Osteoblast (primary cell): ENCODE results near the gene TRHDE. TPM values are rescaled to one million over a fixed set of nuclear protein-coding genes. Genes with fewer than 3 reads are reported as not detected.

Source experiments
- DNase-seq: peaks from one replicate; pipeline ENCODE4 v3.0.0; 2011; ENCODE audit warnings: low spot score, mixed read lengths; ENCODE audit not compliant: insufficient read length; ENCODE audit errors: missing footprints
- H2AFZ ChIP-seq: 2 replicates; pipeline ENCODE4 v1.6.0; 2011; ENCODE audit warnings: mild to moderate bottlenecking, low read length
- H3K27ac ChIP-seq: 2 replicates; pipeline ENCODE4 v1.5.1; 2011; ENCODE audit warnings: mild to moderate bottlenecking, low read depth, low read length, moderate library complexity
- H3K27me3 ChIP-seq: 2 replicates; pipeline ENCODE4 v1.6.0; 2012; ENCODE audit warnings: mild to moderate bottlenecking, control low read depth, inconsistent platforms, low read length, moderate library complexity; ENCODE audit not compliant: insufficient read depth
- H3K36me3 ChIP-seq: 2 replicates; pipeline ENCODE4 v1.5.1; 2011; ENCODE audit warnings: mild to moderate bottlenecking, low read length, control low read depth, moderate library complexity; ENCODE audit not compliant: insufficient read depth
- H3K4me1 ChIP-seq: 2 replicates; pipeline ENCODE4 v1.5.1; 2011; ENCODE audit warnings: mild to moderate bottlenecking, low read length, control low read depth, moderate library complexity; ENCODE audit not compliant: insufficient read depth
- H3K4me2 ChIP-seq: 2 replicates; pipeline ENCODE4 v1.6.0; 2011; ENCODE audit warnings: mild to moderate bottlenecking, low read length; ENCODE audit not compliant: insufficient read depth
- H3K4me3 ChIP-seq: fragments of 200-600 bp; sonication (generic); 3 replicates; pipeline ENCODE4 v1.5.1; 2012; ENCODE audit warnings: mild to moderate bottlenecking, low read length, inconsistent platforms; ENCODE audit not compliant: insufficient read depth
- H3K79me2 ChIP-seq: 2 replicates; pipeline ENCODE4 v1.6.0; 2012; ENCODE audit warnings: mild to moderate bottlenecking, low read length, control low read depth, inconsistent platforms; ENCODE audit not compliant: insufficient read depth
- H3K9me3 ChIP-seq: 2 replicates; pipeline ENCODE4 v1.5.1; 2011; ENCODE audit warnings: low read depth, low read length, control low read depth
- H4K20me1 ChIP-seq: 2 replicates; pipeline ENCODE4 v1.6.0; 2012; ENCODE audit warnings: mild to moderate bottlenecking, low read length, control low read depth; ENCODE audit not compliant: insufficient read depth
- CTCF ChIP-seq: IDR thresholded peaks from 2 replicates; pipeline ENCODE4 v1.5.1; 2011; ENCODE audit warnings: mild to moderate bottlenecking, low read depth, low read length, moderate library complexity; ENCODE audit errors: extremely low read depth
- total RNA-seq: library from RNA; depleted of rRNA; stranded (reverse); fragments of >200 nt; gene quantifications from 2 replicates; pipeline ENCODE4 v1.2.3, GENCODE V29; 2012

Gene TRHDE
- total RNA-seq, 1 donor = under 0.01 TPM

DNA sequence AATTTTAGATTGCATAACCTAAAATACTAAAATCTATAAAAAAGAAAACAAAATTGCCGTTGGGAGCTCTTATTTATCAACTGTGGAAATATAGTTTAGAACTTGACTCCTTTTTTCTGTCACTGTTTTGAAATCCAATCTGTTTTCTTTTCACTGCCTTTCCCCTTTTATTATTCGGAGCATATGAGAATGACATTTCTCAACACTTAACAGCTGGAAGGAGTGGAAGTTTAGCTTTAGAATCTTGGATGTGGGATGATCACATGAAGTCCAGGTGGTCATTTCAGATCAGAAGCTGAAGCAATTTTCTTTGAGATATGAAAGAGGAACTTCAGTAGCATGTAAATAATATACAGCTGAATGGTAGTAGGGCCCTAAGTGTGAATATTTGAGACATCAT, 16.7 kb downstream of the TRHDE start:
- DNase-seq = no peak
- Histone ChIP-seq H3K4me2 (no peak overlapping the region), H3K36me3 (no peaks in the 10 kb centered on the region), H3K4me3 (no peak overlapping the region), H3K9me3 (no peaks in the 10 kb centered on the region), H3K4me1 (no peaks in the 10 kb centered on the region), H3K27ac (no peak overlapping the region), H4K20me1 (no peaks in the 10 kb centered on the region), H2AFZ (no peak overlapping the region), H3K27me3 (no peaks in the 10 kb centered on the region), H3K79me2 (no peaks in the 10 kb centered on the region)
- TF ChIP-seq CTCF = no peak

- H3K4me3 ChIP-seq = no peak overlapping the region
- no peak for TF ChIP-seq CTCF
- DNase-seq = no peak
- H2AFZ ChIP-seq = peak overlapping the region; percentile 37
- H3K9me3 ChIP-seq = no peaks in the 10 kb centered on the region
- H3K36me3 ChIP-seq = no peaks in the 10 kb centered on the region
- H4K20me1 ChIP-seq = no peaks in the 10 kb centered on the region
- H3K4me2 ChIP-seq = no peak overlapping the region
- no peaks in the 10 kb centered on the region for H3K27me3 ChIP-seq
- no peaks in the 10 kb centered on the region for H3K79me2 ChIP-seq
- no peak overlapping the region for H3K27ac ChIP-seq
- H3K4me1 ChIP-seq = no peaks in the 10 kb centered on the region
These were observed 17.5 kb downstream of the TRHDE start for GRCh38 chr12:72289633-72290032.

DNA sequence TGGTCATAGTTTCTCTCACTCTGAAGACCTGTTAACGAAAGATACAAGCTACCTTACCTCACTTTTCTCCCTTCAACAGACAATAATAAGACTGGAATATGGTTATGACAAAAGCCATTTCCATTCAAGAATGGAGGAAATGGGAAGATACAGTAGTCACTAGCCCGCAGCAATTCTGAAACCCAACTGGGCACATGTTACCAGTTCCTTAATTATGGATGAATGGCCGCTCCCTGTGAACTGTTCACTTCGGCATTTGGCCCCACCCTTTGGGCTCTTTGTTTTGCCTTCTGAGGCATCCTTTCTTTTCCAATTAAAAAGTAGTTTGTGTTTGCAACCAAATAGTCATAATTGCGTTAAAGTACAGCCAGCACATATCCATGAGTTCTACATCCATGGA, 19.0 kb downstream of the TRHDE start:
- no peak overlapping the region for H2AFZ ChIP-seq
- H4K20me1 ChIP-seq = no peaks in the 10 kb centered on the region
- no peak overlapping the region for H3K27ac ChIP-seq
- no peak overlapping the region for H3K4me2 ChIP-seq
- H3K79me2 ChIP-seq = no peaks in the 10 kb centered on the region
- H3K9me3 ChIP-seq = no peaks in the 10 kb centered on the region
- H3K4me3 ChIP-seq = no peak overlapping the region
- H3K4me1 ChIP-seq = peaks cover 4% of the 10 kb centered on the region
- no peak for DNase-seq
- TF ChIP-seq CTCF = no peak
- H3K27me3 ChIP-seq = no peaks in the 10 kb centered on the region
- no peaks in the 10 kb centered on the region for H3K36me3 ChIP-seq

GRCh38 chr12:72293701-72294100, 21.5 kb downstream of the TRHDE start:
- H3K36me3 ChIP-seq = no peaks in the 10 kb centered on the region
- H2AFZ ChIP-seq = no peak overlapping the region
- H3K79me2 ChIP-seq = no peaks in the 10 kb centered on the region
- no peaks in the 10 kb centered on the region for H3K27me3 ChIP-seq
- H3K4me1 ChIP-seq = peaks cover 9% of the 10 kb centered on the region
- H3K4me3 ChIP-seq = no peak overlapping the region
- H3K4me2 ChIP-seq = no peak overlapping the region
- H3K9me3 ChIP-seq = no peaks in the 10 kb centered on the region
- TF ChIP-seq CTCF = no peak
- DNase-seq = no peak
- no peaks in the 10 kb centered on the region for H4K20me1 ChIP-seq
- H3K27ac ChIP-seq = no peak overlapping the region
